COLO829 (cell line): ENCODE results near the gene OSBPL2.

Experiments used
- DNase-seq: peaks from one replicate; pipeline ENCODE4 v3.0.0; 2012; ENCODE audit warnings: low spot score

Gene OSBPL2

GRCh38 chr20:62235777-62236157, 2.6 kb upstream of the OSBPL2 start:
- DNase-seq, result no peak

GRCh38 chr20:62236200-62236599, 2.1 kb upstream of the OSBPL2 start:
- DNase-seq, result no peak

- DNase-seq, result no peak
Measured at GRCh38 chr20:62236766-62237513, 1.4 kb upstream of the OSBPL2 start.

GRCh38 chr20:62237514-62237800, 864 bp upstream of the OSBPL2 start:
- no peak for DNase-seq

- DNase-seq, result no peak
Measured at GRCh38 chr20:62238569-62239277, 402 bp downstream of the OSBPL2 start.

- no peak for DNase-seq
Measured at GRCh38 chr20:62239278-62239879, 1.1 kb downstream of the OSBPL2 start.

- no peak for DNase-seq
Measured at GRCh38 chr20:62240020-62240685, 1.8 kb downstream of the OSBPL2 start.

- no peak for DNase-seq
Measured at GRCh38 chr20:62241506-62241905, 3.2 kb downstream of the OSBPL2 start.

- DNase-seq, result no peak
Measured at GRCh38 chr20:62242176-62242575, 3.9 kb downstream of the OSBPL2 start.

- DNase-seq, result no peak
Measured at GRCh38 chr20:62243106-62243505, 4.8 kb downstream of the OSBPL2 start.

GRCh38 chr20:62243906-62244515, 5.7 kb downstream of the OSBPL2 start:
- no peak for DNase-seq

GRCh38 chr20:62244644-62245108, 6.4 kb downstream of the OSBPL2 start:
- no peak for DNase-seq

- no peak for DNase-seq
Measured at GRCh38 chr20:62245911-62246280, 7.6 kb downstream of the OSBPL2 start.

- DNase-seq, result no peak
Measured at GRCh38 chr20:62246431-62246830, 8.1 kb downstream of the OSBPL2 start.

GRCh38 chr20:62246872-62247652, 8.7 kb downstream of the OSBPL2 start:
- DNase-seq, result no peak

GRCh38 chr20:62248890-62249560, 10.7 kb downstream of the OSBPL2 start:
- no peak for DNase-seq

- DNase-seq, result no peak
Measured at GRCh38 chr20:62252342-62252966, 14.1 kb downstream of the OSBPL2 start.

- DNase-seq, result no peak
Measured at GRCh38 chr20:62253398-62253797, 15.1 kb downstream of the OSBPL2 start.

- DNase-seq, result no peak
Measured at GRCh38 chr20:62254021-62254724, 15.9 kb downstream of the OSBPL2 start.

- no peak for DNase-seq
Measured at GRCh38 chr20:62255976-62256375, 17.7 kb downstream of the OSBPL2 start.
